Neural crest cell (in vitro differentiated cells): ENCODE data around the gene EZR. TPM values are rescaled to one million over a fixed set of nuclear protein-coding genes. Genes with fewer than 3 reads are reported as not detected.
A peak's percentile ranks its signal among the peaks of the same experiment; 100 is the strongest.

Source experiments
- DNase-seq: peaks from one replicate; pipeline ENCODE4 v3.0.0; 2021; ENCODE audit warnings: low read depth, mixed read lengths, low spot score
- H3K27ac Mint-ChIP-seq: one replicate; pipeline ENCODE4 v1.8.0; 2021; ENCODE audit warnings: mild to moderate bottlenecking, mixed read lengths; ENCODE audit not compliant: unreplicated experiment
- H3K27me3 Mint-ChIP-seq: 2 replicates; pipeline ENCODE4 v1.8.0; 2021; ENCODE audit warnings: low read depth, mild to moderate bottlenecking, mixed read lengths
- H3K36me3 Mint-ChIP-seq: 2 replicates; pipeline ENCODE4 v1.8.0; 2021; ENCODE audit warnings: low read depth, mild to moderate bottlenecking, mixed read lengths
- H3K4me1 Mint-ChIP-seq: 2 replicates; pipeline ENCODE4 v1.8.0; 2021; ENCODE audit warnings: mixed read lengths
- H3K4me3 Mint-ChIP-seq: one replicate; pipeline ENCODE4 v1.8.0; 2021; ENCODE audit warnings: mild to moderate bottlenecking, mixed read lengths
- H3K9me3 Mint-ChIP-seq: 2 replicates; pipeline ENCODE4 v1.8.0; 2021; ENCODE audit warnings: mixed read lengths
- total RNA-seq: library from RNA; stranded (reverse); gene quantifications from 2 replicates; pipeline ENCODE4 v1.2.1, GENCODE V29; 2021
- TF ChIP-seq, protein P1 (sequence below): fragments of 200-600 bp; sonication (generic); conservative IDR thresholded peaks from 2 replicates; pipeline ENCODE4 v1.5.0; 2021; ENCODE audit warnings: antibody characterized with exemption, mild to moderate bottlenecking

EZR gene
- total RNA-seq, 1 donor from 2014 or later: 88.2 TPM

DNA sequence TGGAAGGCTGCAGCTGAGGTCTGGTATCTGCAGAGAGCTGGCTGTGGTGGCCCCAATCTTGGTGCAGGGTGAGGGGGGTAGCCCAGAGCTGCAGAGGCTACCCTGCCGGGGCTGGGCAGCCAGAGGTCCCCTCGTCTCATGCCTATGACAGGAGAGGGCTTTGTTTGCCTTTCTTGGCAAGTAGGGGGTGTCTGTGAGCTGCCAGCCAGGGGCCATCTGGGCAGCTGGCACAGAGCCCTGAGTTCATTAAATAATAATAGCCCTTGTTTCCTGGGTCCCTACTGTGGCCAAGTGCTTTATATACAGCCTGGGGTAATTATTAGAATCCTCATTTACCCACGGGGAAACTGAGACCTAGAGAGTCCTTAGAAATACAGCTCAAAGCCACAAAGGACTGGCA lies 66.6 kb downstream of the EZR start:
- DNase-seq: no peak
- Mint-ChIP-seq H3K27me3 (peaks cover 2% of the 10 kb centered on the region), H3K27ac (no peak overlapping the region), H3K36me3 (no peaks in the 10 kb centered on the region), H3K9me3 (no peaks in the 10 kb centered on the region), H3K4me1 (peaks cover 4% of the 10 kb centered on the region), H3K4me3 (no peak overlapping the region)
- TF ChIP-seq, protein P1, sequence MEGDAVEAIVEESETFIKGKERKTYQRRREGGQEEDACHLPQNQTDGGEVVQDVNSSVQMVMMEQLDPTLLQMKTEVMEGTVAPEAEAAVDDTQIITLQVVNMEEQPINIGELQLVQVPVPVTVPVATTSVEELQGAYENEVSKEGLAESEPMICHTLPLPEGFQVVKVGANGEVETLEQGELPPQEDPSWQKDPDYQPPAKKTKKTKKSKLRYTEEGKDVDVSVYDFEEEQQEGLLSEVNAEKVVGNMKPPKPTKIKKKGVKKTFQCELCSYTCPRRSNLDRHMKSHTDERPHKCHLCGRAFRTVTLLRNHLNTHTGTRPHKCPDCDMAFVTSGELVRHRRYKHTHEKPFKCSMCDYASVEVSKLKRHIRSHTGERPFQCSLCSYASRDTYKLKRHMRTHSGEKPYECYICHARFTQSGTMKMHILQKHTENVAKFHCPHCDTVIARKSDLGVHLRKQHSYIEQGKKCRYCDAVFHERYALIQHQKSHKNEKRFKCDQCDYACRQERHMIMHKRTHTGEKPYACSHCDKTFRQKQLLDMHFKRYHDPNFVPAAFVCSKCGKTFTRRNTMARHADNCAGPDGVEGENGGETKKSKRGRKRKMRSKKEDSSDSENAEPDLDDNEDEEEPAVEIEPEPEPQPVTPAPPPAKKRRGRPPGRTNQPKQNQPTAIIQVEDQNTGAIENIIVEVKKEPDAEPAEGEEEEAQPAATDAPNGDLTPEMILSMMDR: no peak

- H3K4me3 Mint-ChIP-seq: no peak overlapping the region
- H3K36me3 Mint-ChIP-seq: no peaks in the 10 kb centered on the region
- TF ChIP-seq, protein P1: no peak
- peaks cover 4% of the 10 kb centered on the region for H3K4me1 Mint-ChIP-seq
- H3K27ac Mint-ChIP-seq: no peak overlapping the region
- no peak for DNase-seq
- no peaks in the 10 kb centered on the region for H3K9me3 Mint-ChIP-seq
- peaks cover 2% of the 10 kb centered on the region for H3K27me3 Mint-ChIP-seq
Observed at GRCh38 chr6:158751921-158752320, 67.2 kb downstream of the EZR start.

DNA sequence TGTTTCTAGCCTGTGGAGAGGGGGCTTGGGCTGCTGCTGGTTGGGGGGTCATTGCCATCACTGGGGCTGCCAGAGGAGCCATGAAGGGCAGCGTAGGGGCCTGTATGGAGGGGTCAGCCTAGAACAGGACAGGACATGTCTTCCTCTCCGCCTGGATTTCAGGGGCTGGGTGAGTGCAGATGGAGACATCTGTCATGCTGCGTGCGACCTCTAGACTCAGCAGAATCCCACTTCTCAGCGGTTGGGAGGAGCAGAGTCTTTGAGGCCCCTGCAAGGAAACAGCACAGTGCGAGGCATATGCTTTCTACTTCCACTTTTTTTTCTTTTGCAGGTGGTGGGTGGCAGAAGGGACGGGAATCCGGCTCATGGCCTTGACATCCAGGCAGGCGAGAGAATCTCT lies 67.9 kb downstream of the EZR start:
- Mint-ChIP-seq H3K9me3 (no peaks in the 10 kb centered on the region), H3K27ac (peak overlapping the region; percentile 35), H3K4me1 (peaks cover 4% of the 10 kb centered on the region), H3K27me3 (peaks cover 2% of the 10 kb centered on the region), H3K36me3 (no peaks in the 10 kb centered on the region), H3K4me3 (no peak overlapping the region)
- TF ChIP-seq, protein P1: no peak
- DNase-seq: no peak

- no peak for DNase-seq
- peaks cover 6% of the 10 kb centered on the region for H3K9me3 Mint-ChIP-seq
- no peaks in the 10 kb centered on the region for H3K4me1 Mint-ChIP-seq
- no peaks in the 10 kb centered on the region for H3K27me3 Mint-ChIP-seq
- TF ChIP-seq, protein P1: no peak
- H3K36me3 Mint-ChIP-seq: no peaks in the 10 kb centered on the region
- no peak overlapping the region for H3K4me3 Mint-ChIP-seq
- H3K27ac Mint-ChIP-seq: no peak overlapping the region
Observed at GRCh38 chr6:158744986-158745430, 74.2 kb downstream of the EZR start.

- Mint-ChIP-seq H3K36me3 (no peaks in the 10 kb centered on the region), H3K4me3 (no peak overlapping the region), H3K27ac (no peak overlapping the region), H3K4me1 (no peaks in the 10 kb centered on the region), H3K9me3 (peaks cover 11% of the 10 kb centered on the region), H3K27me3 (no peaks in the 10 kb centered on the region)
- TF ChIP-seq, protein P1: no peak
- no peak for DNase-seq
Observed at GRCh38 chr6:158743033-158743651, 76.0 kb downstream of the EZR start.
